GM21529 (cell line): ENCODE data around the gene MAPRE2.

Source experiments
- ATAC-seq: cut with Tn5 transposase; IDR thresholded peaks from one replicate; pipeline ENCODE4 v1.9.1; 2021; ENCODE audit not compliant: unreplicated experiment

MAPRE2 gene

DNA sequence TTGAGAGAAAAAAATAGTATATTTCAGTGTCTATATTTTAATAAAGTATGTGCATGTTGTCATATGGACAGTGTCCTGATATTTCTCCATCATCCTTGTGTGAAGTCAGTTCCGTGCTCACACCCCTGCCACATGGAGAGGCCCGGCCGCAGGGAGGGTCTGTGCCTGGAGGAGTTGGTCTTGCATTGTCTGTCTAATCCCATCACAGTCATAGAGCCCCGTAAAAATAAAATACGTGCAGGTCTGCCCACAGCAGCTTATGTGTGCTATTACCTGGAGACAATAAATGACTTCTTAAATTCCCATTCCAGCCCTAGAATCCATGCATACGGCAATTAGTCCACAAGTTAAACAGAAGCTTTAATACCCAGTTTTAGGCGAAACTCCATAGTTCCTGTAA lies 20.1 kb downstream of the MAPRE2 start:
- ATAC-seq = no peak

DNA sequence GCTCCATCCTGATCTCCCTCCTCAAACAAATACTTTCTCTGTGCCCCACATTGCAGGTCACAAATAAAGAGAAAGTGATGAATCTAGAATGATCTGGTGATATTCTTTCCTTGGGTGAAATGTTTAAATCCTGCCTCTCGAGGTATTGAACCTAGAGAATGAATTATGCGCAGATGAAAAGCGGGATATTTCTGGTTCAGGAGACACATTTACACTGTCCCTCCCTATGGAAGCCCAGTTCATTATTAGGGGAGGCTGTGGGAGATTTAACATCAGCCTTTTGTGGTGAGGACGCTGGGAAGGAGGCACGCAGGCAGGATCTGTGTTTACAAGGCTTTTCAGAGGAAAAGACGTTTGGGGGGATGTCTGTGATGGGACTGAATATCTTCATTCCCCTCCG lies 20.6 kb downstream of the MAPRE2 start:
- ATAC-seq = no peak

DNA sequence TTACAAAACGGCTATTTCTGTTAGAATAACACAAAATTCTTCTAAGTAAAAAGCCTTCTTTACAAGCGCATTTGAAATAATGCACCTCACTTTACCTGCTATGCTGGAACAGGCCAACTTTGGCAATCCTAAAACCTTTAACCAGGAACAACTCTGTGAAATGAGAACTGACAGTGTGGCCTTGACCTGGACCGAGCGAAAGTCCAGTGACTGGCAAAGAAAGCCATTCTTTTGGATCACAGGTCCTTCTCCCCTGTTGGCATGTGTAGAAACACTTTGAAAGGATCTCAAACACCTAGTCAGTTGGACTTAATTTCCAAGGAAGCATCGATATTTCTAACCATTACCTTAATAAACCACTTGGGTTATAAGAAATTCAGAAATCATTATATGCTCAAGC lies 21.2 kb downstream of the MAPRE2 start:
- no peak for ATAC-seq

DNA sequence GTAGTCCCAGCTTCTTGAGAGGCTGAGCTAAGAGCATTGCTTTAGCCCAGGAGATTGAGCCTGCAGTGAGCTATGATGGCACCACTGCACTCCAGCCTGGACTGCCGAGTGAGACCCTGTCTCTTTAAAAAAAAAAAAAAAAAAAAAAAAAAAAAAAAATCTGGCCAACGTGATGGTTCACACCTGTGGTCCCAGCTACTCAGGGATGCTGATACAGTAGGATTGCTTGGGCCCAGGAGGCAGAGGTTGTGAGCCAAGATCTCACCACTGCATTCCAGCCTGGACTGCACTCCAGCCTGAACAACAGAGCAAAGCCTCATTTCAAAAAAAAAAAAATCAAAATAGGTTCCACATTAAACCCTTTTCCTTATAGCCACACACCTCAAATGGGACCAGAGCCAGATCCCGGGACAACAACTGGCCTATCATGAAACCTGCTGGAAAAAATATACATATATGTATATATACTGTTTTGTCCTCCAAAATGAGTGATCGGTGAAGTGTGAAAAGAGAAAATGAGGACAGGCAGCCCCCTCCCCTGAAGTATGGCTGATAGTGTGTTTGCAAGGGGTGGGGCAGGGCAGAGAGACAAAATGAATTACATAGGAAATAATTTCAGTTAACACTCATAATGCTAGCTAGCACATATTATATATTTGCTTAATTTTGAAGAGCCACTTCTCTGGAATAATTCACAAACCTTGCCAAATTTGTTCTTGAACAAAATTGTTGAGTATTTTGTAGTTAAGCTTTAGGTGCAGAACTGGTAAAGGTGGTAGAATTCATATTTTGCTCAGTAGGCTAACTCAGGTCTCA lies 22.9 kb downstream of the MAPRE2 start:
- ATAC-seq = no peak

DNA sequence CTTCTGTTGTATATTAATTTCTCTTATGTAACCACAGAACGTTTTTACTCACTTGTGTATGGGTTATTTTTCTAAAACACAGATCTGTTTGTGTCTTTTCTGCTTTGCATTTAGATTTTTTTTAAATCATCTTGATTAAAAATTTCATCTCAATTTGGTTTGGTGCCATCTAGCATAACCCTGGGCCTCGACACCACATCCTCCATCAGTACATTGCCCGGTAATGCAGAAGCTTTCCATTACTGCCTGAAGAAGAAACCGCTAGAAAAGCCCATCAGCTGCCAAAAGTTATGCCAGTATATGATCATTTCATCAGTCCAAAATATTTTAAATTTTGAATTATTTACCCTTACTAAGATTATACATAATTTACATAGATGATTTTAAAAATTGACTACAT lies 26.2 kb downstream of the MAPRE2 start:
- ATAC-seq = no peak

DNA sequence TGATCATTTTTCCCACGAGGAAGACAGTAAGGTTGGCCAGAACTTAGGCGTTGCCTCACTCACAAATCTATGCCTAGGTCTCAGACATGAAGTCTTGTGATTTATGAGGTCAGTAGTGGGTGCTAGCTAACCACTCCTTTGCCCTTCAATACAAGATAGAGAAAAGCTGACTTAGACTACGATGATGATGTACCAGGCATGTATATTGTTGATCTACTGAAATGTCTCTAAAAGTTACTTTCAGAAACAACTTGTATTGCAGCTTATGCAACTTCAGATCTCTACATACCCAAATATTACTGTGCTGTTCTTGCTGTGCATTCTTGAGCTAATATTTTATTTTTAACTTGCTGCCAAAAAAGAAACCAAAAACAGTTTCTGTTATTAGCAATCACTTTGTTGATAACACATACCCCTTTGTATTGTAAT lies 30.6 kb downstream of the MAPRE2 start:
- ATAC-seq = peak; percentile 71

DNA sequence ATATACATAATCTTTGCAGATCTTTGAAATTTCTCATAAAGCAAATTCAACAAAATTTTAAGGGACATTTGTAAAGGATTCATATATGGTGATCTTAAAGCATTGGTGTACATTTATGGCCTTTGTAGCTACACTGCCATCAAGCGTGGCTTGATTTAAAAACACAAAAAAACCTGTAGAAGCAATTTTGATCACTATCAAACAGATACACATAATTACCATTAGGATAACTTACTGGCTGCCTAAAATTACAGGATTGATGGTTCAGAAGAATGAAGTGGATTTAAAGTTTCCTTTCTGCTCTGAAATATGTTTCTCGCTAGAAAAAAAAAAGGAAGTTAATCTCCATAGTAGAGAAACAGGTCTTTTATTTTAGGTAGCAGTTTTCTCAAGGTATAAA lies 31.4 kb downstream of the MAPRE2 start:
- no peak for ATAC-seq

DNA sequence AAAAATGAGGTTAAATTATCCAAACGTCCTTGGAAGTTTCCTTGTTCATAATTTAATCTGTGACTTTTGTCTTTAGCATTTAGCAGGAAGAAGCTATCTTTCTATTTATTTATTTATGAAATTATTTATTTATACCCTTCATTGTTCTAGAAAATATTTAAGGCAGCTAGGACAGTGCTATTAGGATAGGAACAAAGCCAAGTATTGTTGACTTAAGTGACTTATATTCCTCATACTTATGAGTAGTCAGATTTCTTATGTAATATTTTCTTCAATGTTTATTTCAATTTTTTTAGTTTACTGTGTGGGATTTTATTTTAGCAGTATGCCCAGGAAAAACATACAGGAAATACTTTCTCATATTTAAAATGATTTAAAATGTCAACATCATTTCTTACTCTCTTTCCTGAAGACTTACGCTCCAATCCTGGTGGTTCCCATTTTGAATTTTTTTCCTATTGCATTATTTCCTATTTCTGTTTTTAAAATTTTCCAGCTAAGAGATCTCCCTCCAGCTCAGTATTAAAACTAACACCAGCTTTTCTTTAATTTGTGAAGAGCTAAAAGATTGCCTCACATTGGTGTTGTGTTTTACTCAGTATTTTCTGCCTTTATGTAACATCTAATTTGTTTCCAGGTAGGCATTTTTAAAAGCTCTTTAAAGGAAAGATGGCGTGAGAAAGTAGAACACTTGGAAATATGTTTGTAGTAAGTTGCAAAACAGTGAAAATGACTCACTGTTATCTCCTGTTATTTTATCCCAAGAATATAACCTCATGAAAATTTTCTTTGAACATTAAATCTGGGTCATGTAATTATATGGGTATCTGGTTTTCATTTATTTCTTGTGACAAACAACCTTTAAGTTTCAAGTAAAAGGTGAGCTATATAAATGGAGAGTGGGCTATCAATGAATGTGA lies 32.2 kb downstream of the MAPRE2 start:
- ATAC-seq = no peak

DNA sequence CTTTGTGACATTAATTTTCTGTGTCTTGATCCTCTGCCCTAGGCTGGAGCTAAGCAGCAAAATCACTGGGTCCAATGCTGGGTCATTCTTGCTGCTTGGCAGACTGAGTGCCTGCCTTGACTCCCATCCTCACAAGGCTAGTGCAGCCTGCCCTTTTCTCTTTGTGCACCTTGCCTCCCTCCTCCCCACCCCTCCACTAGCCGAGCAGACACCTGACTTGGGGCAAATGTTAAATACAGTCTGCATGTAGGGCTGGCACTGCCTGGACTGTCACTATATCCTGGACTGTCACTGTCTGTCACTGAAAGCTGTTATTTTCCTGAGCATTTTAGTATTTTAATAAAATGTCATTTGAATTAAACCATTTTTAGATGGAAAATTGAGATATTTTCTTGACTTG lies 33.4 kb downstream of the MAPRE2 start:
- ATAC-seq = no peak

DNA sequence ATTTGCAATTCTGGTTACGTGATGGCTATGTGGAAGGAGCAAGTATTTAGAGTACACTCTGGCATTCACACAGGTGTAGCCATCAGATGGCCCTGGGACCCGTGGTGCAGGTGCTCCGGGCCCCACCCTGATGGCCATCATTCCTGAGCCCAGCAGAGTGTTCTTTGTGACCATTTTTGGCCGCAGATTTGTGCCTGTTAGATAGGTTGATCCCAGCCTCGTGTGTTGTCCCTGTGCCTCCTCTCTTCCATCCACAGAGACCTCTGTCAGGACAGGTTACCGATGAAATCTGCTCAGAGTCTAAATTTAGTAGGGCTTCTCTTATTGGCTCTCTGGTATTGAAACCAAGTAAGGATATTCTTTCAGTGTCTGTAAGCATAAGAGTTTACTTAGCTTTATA lies 33.9 kb downstream of the MAPRE2 start:
- ATAC-seq = no peak

DNA sequence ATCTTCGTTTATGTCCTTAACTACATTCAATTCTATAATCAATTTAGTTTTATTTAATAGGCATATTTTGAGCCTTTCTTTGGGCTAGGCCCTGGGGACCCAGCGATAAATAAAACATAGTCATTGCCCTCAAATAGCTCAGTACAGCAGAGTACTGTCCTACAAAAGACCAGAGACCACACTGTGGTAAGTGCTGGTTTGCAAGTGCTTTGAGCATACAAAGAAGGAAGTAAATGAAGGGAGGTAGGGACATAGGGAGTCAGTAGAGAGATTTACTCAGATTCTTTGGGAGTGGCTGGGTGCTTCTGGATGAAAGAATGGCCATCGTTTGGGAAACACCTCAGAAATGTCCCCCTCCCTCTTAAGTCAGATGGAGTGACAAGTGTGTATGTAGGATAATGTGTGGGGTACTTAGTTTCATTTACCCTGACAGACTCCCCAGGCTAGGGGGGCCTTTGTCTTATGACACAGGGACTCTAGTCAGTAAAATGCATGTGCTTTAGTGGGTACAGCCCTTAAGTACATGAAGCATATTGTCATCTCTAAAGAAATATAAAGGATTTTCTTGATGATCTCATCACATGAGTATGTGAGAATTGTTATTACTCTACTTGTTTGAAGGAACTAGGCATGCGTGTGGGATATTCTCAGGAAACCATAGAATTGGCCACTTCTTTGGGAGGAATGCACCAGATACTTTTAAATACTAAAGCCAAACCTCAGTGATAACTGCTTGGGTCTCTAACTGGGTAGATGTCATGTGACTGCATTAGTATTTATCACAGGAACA lies 35.1 kb downstream of the MAPRE2 start:
- ATAC-seq = no peak

DNA sequence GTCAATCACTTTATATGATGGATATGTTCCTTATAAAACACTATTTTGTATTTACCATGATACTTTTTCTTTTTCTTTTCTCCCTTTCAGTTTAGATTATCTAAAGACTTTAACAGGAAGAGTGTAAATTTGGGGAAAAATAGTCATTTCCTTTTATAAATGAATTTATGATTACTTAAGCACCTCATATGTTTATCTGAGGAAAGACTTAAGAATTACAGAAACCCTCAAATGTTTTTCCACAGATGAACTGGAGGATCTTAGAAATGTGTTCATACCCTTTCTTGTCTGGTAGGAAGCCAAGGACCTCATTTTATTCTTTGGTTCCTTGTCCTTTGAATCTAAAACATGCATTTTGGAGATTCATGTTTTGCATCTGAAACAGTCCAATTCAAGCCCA lies 36.7 kb downstream of the MAPRE2 start:
- ATAC-seq = no peak

DNA sequence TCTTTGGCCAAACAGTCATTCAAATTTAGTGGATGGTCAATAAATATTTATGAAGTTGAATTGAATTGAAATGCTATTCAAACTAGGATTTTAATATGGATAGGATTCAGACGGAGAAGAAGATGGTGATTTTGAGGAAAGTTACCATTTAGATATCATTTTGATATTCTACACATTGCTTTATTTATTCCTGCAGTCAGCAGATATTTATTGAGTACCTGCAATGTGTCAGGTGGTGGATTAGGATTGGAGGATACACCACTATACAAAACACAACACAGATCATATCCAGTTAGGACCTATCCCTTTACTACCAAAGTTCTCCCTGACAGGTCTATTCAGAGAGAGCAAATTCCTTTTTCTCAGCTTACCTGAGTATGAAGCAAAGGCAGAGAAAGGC lies 38.8 kb downstream of the MAPRE2 start:
- no peak for ATAC-seq

DNA sequence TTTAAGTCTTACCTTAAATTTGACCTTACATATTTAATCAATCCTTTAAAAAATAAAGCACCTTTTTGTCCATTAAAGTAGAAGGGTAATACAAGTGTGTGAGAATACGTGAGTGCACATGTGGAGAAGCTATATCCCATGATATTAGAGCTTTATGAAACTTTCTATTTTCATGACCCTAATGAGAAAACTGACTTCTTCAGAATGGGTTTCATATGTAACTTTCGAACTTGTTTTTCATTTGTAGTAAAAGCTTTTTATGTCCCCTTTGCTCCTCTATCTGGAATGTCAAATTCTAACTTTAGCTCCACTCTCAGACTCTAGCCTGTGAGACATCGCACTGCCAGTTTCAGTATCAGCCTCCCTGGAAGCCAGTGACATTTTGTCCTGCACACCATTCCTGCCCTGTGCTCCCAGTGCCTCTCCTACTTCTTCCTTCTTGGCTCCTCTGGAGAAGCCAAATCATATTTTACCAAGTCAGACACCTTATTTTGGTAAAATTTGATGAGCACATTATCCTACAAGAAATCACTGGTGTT lies 42.0 kb downstream of the MAPRE2 start:
- ATAC-seq = no peak

DNA sequence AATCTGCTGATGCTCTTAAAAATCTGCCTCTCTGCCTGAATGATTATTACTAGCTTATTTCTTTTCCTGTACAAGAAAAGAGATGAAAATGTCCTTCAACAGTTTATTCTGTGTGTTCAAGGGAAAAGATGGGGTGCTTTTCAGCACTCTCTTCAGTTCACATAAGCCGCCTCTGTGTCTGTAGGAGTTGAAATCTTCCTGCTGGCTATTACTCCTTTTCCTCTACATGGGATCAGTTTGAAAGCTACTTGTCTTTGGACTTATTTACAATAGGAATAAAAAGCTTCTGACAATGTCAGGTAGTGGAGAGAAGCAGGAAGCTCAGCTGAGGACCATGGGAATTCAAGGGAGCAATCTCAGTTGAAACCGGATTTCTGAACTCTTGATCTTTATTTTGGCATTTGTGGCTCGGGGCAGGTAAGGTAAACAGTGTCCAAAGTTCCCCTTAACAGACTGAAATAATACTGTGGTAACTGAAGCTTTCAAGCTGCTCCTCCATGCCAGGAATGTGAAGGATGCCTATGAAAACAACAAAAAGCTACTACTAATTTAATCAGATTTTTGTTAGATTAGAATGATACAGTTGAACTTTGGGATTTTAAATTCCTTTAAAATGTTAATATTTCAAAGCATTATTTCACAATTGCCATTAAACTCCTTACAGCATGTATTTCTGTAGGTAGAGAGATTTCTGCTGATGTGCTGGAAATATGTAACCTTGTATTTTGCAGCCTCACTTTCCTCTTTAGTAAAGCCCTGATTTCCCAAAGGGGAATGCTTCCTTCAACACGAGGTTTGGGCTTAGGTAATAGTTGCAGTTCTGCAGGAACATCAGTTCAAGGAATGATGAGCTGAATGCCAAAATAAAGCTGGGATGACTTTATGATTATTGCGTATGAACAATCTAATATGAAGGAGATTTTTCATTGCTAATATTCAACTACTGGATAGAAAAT lies 43.6 kb downstream of the MAPRE2 start:
- no peak for ATAC-seq

DNA sequence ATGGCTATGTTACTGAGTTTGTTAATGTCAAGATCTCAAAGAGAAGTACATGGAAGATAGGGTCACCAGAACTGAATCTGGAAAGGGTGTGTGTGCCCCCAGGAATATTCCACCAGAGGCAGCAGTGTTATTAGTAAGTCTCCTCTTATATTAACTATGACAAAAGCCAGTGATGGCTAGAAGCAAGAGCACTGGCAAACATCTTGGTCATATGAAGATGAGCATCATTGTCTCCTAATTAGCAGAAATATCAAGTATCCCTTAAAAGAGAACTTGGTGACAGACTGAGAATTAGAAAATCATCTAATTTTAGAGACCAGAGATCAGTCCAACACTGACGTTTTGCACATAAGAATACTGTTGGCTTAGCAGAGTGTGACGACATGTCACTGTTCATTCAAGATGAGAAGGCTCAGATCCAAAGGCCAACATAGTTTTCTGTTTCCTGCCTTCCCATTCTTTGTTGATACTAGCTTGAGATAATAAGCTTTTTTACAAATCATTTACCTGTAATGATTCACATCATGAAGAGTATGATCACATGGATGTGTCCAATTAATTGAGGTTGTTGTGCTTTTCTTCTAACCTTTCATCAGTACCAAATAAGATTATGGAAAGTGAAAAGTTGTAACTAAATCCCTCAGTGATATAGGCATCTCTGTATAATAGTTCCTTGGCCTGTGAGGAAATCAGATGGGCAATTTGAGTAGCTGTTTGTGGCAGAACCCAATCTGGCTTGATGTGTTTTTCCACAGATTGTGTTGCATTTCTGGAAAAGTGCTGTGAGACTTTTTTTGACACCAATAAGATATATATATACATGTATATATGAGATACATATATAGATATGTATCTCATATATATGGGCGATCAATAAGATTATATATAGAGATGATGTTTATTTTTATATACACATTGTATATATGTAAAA lies 44.5 kb downstream of the MAPRE2 start:
- ATAC-seq = no peak

DNA sequence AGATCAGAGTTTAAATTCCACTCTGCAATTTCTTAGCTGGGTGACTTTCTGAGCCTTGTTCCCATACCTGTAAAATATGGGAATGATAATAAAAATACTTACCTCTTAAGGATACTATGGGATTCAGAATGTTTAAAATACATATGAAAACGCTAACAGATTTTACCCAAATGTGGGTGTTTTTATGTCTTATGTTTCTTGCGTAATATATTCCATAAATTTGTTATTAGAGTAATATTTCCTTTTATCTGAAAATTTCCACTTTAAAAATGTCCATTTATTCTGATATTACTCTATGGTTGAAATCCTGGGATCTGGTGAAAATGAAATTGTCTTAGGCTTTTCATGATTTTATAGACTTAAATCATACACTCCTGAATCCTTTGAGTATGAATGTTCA lies 45.5 kb downstream of the MAPRE2 start:
- ATAC-seq = no peak

DNA sequence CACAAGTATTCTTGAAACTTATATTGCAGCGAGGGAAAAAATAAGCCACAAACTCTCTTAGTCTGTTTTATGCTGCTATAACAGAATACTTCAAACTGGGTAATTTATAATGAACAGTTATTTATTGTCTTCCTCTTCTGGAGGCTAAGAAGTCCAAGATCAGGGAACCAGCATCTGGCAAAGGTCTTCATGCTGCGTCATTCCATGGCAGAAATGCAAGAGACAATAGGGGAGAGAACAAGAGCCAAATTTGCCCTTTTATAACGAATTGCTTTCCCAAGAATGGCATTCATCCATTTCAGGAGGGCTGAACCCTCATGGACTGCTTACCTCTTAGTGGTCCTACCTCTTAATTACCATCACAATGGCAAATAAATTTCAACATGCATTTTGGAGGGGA lies 46.5 kb downstream of the MAPRE2 start:
- no peak for ATAC-seq

DNA sequence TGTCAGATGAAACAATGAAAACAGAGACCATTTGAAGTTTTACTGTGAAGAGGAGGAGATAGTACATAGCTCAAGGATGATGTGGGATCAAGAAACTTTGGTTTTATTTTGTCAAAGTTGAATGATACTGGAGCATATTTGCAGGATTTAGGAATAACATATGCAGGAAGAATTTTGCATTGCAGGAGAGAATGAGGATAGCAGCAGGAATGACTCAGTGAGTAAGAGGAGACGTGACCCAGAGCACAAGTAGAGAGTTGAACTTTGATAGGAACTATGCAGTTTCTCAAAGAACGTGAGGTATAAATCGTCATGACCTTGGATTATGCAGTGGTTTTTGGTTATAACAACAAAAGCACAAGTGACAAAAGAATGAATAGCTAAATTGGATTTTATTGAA lies 47.7 kb downstream of the MAPRE2 start:
- ATAC-seq = no peak
